Measurements from ENCODE around the gene PROK2. TPM values are rescaled to one million over a fixed set of nuclear protein-coding genes. Genes with fewer than 3 reads are reported as not detected.

PROK2 gene
- total RNA-seq, 1 donor: not detected

- DNase-seq (ENCODE audit: low read depth): peak; percentile 3
- H3K4me3 ChIP-seq (ENCODE audit: low read depth, low read length): peak within 1 kb of the TSS; percentile 25
Measured at GRCh38 chr3:71753701-71754609, 31.0 kb downstream of the PROK2 start, which contains the start of gene GPR27. GPR27 (plus strand) TSS chr3:71753855; CDS start chr3:71754050, 195 bp downstream.

GRCh38 chr3:71752831-71753700 is 31.9 kb downstream of the PROK2 start:
- no peak overlapping the region for H3K4me3 ChIP-seq (ENCODE audit: low read depth, low read length)
- DNase-seq (ENCODE audit: low read depth): no peak
- no peak for TF ChIP-seq CTCF (IDR thresholded peaks at IDR 0.05; ENCODE audit: insufficient read depth, low read length)

More at GRCh38 chr3:71753701-71754609, 31.0 kb downstream of the PROK2 start, which contains the start of gene GPR27:
- no peak for TF ChIP-seq CTCF (IDR thresholded peaks at IDR 0.05; ENCODE audit: insufficient read depth, low read length)

- no peak overlapping the region for H3K4me3 ChIP-seq (ENCODE audit: low read depth, low read length)
- DNase-seq (ENCODE audit: low read depth): no peak
- TF ChIP-seq CTCF (IDR thresholded peaks at IDR 0.05; ENCODE audit: insufficient read depth, low read length): no peak
Measured at GRCh38 chr3:71751602-71752001, 33.3 kb downstream of the PROK2 start.

- TF ChIP-seq CTCF (IDR thresholded peaks at IDR 0.05; ENCODE audit: insufficient read depth, low read length): no peak
- no peak for DNase-seq (ENCODE audit: low read depth)
- no peak overlapping the region for H3K4me3 ChIP-seq (ENCODE audit: low read depth, low read length)
Measured at GRCh38 chr3:71744738-71745137, 40.2 kb downstream of the PROK2 start.

- H3K4me3 ChIP-seq (ENCODE audit: low read depth, low read length): no peak overlapping the region
- no peak for TF ChIP-seq CTCF (IDR thresholded peaks at IDR 0.05; ENCODE audit: insufficient read depth, low read length)
- no peak for DNase-seq (ENCODE audit: low read depth)
Measured at GRCh38 chr3:71742621-71743020, 42.3 kb downstream of the PROK2 start.

- no peak for TF ChIP-seq CTCF (IDR thresholded peaks at IDR 0.05; ENCODE audit: insufficient read depth, low read length)
- H3K4me3 ChIP-seq (ENCODE audit: low read depth, low read length): no peak overlapping the region
- no peak for DNase-seq (ENCODE audit: low read depth)
Measured at GRCh38 chr3:71734881-71735280, 50.1 kb downstream of the PROK2 start.

Measured in fibroblast of the aortic adventitia (primary cell).